Embryonic facial prominence (tissue), 1 donor: ENCODE data around the gene DLX1.

ENCODE experiments used
- DNase-seq: peaks from one replicate; pipeline ENCODE4 v3.0.0-alpha.2; 2016; ENCODE audit errors: extremely low spot score

Gene DLX1

GRCh38 chr2:172087207-172087779 lies 2.0 kb downstream of the DLX1 start:
- DNase-seq, result no peak

GRCh38 chr2:172087780-172088244 lies 2.5 kb downstream of the DLX1 start:
- no peak for DNase-seq

GRCh38 chr2:172088245-172089004 lies 3.1 kb downstream of the DLX1 start:
- DNase-seq, result no peak

- no peak for DNase-seq
These were observed 3.7 kb downstream of the DLX1 start for GRCh38 chr2:172089005-172089504.

- DNase-seq, result no peak
These were observed 4.3 kb downstream of the DLX1 start for GRCh38 chr2:172089633-172090032.

GRCh38 chr2:172090044-172090961 lies 5.0 kb downstream of the DLX1 start:
- no peak for DNase-seq

- DNase-seq, result no peak
These were observed 5.8 kb downstream of the DLX1 start for GRCh38 chr2:172091000-172091641.

- no peak for DNase-seq
These were observed 6.7 kb downstream of the DLX1 start for GRCh38 chr2:172091761-172092566.

GRCh38 chr2:172092716-172093415 lies 7.6 kb downstream of the DLX1 start:
- DNase-seq, result no peak

GRCh38 chr2:172093416-172094293 lies 8.3 kb downstream of the DLX1 start:
- DNase-seq, result no peak

- no peak for DNase-seq
These were observed 9.2 kb downstream of the DLX1 start for GRCh38 chr2:172094294-172095145.

GRCh38 chr2:172095146-172095904 lies 10.0 kb downstream of the DLX1 start:
- no peak for DNase-seq

GRCh38 chr2:172095905-172096625 lies 10.8 kb downstream of the DLX1 start:
- DNase-seq, result no peak

- no peak for DNase-seq
These were observed 11.6 kb downstream of the DLX1 start for GRCh38 chr2:172096626-172097547.

- DNase-seq, result no peak
These were observed 12.3 kb downstream of the DLX1 start for GRCh38 chr2:172097557-172098131.
